Epithelial cell of esophagus (primary cell): Measurements from ENCODE around the gene EEF1B2.

Experiments
- DNase-seq: peaks from one replicate; pipeline ENCODE4 v3.0.0; 2010; ENCODE audit warnings: low read depth
- H3K4me3 ChIP-seq: 2 replicates; pipeline ENCODE4 v1.5.1; 2011; ENCODE audit warnings: mild to moderate bottlenecking, low read length, control low read depth
- CTCF ChIP-seq: IDR thresholded peaks from 2 replicates; pipeline ENCODE4 v1.5.1; 2011; ENCODE audit warnings: low read depth, mild to moderate bottlenecking, low read length, control low read depth, inconsistent platforms; ENCODE audit not compliant: insufficient read depth; ENCODE audit errors: missing control alignments

EEF1B2 gene

GRCh38 chr2:206127656-206128055 is 32.0 kb upstream of the EEF1B2 start:
- peak; percentile 33 for TF ChIP-seq CTCF
- H3K4me3 ChIP-seq, result no peak overlapping the region
- DNase-seq, result peak; percentile 48

DNA sequence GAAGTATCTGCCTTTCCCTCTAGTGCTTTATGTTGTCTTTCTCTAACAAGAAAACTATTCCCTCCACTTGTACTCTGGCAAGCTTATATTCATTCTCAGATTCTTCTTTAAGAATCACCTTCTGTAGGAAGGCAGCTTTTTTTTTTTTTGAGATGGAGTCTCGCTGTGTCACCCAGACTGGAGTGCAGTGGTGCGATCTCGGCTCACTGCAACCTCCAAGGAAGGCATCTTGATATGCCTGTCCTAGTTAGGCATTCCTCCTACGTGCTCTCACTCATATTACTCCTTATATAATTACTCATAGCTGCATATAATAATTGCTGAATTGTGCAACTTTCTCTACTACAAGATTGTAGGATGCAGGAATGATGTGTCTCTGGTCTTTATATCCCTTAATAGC is 16.2 kb upstream of the EEF1B2 start:
- DNase-seq, result peak; percentile 14
- no peak for TF ChIP-seq CTCF
- H3K4me3 ChIP-seq, result no peak overlapping the region

DNA sequence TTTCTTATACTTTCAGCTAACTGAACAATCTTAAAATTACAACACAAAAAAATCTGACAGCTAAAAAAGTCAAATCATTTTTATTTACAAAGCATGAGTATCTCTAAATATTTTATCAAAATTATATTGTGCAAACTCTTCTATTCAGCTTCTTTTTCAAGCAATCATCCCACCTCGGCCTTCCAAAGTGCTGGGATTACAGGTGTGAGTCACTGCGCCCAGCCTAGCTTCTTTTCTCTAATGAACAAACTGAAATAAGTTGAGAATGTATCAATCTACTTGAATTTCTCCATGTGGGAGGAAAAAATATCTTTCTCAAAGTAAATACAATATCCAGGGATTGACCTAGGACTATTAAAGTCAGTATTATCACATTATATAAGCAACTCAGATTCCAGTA is 15.3 kb upstream of the EEF1B2 start:
- TF ChIP-seq CTCF, result no peak
- DNase-seq, result no peak
- H3K4me3 ChIP-seq, result no peak overlapping the region

GRCh38 chr2:206145665-206146064 is 14.0 kb upstream of the EEF1B2 start:
- no peak for TF ChIP-seq CTCF
- no peak overlapping the region for H3K4me3 ChIP-seq
- DNase-seq, result no peak

DNA sequence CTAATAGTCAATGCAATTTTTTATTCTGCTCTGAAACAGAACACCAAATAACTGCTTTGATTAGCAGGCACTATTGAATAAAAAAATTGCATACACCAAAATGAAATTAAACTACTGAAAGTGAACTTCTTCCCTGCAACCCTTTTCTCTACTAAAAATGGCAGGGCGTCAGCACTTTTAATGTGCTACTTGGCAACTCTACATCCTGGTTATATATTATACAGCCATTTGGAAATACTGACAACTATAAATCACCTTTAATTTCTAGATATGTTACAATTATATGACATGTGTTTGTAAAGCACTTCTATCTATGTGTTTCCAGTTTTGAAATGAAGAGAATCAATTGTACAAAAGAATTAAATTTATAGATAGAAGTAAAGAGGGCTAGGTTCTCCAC is 10.4 kb upstream of the EEF1B2 start:
- no peak for TF ChIP-seq CTCF
- no peak for DNase-seq
- H3K4me3 ChIP-seq, result no peak overlapping the region

DNA sequence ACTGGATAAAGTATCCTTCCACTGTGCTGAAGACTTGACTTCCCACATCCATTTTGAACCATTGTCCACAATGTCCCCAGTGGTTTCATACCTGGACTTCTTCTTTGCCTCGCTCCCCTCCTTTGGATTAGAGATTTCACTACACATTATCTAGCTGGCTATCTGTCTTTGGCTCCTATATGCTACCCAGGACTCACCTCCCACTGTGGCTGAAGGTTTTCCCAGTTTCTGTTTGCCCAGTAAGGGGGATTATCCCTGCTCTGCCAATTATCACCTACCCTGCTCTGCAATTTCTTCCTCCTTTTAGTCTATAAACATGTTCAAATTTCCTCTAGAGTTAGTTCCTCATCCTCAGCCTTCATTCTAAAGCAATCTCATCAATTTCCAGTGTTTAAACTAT is 9.5 kb upstream of the EEF1B2 start:
- no peak overlapping the region for H3K4me3 ChIP-seq
- DNase-seq, result no peak
- no peak for TF ChIP-seq CTCF

DNA sequence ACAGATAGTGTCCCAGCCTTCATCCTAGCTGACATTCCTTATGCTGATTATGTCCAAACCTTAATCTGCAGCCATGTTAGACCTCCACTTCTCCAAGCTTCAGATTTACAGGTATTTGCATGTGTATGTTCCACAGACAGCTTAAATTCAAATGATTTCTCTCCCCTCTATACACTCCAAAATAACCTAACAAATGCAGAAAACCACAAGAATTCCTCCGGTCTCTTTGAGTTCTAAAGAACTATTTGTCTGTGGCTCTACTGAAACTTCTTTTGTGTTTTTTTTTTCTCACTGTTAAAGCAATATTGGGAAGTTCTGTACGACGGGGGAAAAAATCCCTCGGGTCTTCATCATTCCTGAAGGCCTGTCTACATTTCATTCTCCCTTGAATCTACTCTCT is 9.1 kb upstream of the EEF1B2 start:
- TF ChIP-seq CTCF, result no peak
- no peak for DNase-seq
- no peak overlapping the region for H3K4me3 ChIP-seq
